AG08396 (cell line): ENCODE data around the gene MMP8.

Experiments used
- DNase-seq: peaks from one replicate; pipeline ENCODE4 v3.0.0; 2012; ENCODE audit warnings: low spot score, mixed read lengths

Gene MMP8

DNA sequence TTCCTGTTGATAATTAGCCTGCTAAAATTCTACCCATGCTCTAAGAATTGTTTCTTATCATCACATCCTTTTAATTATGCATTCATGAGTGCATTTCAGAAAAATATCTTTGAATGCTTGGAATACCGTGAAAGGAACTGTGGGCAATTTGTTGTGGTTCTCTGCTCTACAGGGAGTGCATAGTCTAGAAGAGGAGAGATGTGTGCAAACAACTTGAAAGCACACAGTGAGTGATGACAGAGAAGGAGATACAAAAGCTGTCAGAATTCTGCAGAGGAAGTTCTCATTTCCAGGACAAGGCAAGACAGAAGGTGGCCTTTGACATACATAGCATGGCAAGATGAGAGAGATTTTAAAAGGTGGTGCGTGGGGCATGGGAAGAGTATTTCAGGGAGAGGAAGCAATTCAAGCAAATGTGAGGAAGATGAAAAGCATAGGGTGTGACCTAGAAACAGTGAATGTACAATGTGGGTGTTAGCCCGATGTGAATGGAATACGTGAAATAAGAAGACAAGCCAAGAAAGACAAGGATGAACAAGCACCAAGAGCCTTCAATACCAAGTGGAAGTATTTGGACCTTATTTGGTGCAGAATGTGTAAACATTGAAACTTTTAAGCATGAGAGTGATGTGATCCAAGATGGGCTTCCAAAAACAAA, 5.0 kb downstream of the MMP8 start:
- no peak for DNase-seq

DNA sequence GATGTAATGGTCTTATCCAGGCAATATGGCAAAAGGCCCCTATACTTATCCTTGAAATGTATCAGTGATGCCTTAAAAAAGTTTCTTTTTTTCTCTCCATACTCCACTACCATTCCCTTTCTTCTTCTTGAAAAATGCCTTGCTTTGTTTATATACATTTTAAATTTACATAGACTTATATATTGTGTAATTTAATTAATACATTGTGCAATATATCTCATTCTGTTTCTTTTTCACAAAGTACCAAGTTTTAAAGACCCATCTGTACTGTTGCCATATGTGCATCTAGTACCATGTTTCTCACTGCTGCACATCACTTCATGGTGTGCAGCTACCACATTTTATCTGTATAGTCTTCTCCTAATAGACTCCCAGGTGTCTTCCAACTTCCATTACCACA, 7.5 kb downstream of the MMP8 start:
- DNase-seq: no peak

DNA sequence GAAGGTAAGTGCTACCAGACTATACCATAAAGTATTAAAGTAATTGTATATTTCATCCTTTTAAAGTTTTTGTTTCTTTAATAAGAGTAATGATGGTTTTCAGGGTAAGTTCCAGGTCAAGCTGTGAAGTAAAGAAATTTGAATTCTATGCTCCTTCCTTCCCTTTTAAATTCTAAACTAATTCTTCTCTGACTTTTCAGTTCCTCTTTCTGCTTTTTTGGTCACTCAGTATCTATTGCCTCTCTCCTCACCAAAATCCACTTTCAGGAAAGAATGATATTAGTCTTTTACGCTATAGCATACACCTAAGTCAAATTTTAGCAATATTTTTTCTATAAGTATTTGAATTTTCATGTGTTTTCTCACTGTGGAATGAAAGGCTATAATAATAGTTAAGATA, 8.2 kb downstream of the MMP8 start:
- DNase-seq: no peak

DNA sequence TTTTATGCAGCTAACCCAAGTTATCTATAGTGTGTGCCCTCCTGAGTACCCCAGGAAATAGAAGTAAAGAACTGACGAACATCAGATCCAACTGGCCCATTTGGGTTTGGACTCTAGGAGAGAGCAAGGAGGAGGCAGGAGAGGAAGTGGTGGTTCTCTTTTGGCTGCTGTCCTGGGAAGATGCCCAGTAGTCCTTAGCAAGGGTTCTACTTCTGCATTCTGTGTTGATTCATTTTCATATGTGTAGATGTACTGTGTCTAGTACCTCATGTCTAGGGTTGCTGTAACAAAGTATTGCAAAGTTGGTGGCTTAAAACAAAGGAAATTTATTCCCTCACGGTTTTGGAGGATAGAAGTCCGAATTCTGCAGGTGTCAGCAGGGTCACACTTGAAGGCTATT, 12.6 kb downstream of the MMP8 start:
- DNase-seq: no peak

DNA sequence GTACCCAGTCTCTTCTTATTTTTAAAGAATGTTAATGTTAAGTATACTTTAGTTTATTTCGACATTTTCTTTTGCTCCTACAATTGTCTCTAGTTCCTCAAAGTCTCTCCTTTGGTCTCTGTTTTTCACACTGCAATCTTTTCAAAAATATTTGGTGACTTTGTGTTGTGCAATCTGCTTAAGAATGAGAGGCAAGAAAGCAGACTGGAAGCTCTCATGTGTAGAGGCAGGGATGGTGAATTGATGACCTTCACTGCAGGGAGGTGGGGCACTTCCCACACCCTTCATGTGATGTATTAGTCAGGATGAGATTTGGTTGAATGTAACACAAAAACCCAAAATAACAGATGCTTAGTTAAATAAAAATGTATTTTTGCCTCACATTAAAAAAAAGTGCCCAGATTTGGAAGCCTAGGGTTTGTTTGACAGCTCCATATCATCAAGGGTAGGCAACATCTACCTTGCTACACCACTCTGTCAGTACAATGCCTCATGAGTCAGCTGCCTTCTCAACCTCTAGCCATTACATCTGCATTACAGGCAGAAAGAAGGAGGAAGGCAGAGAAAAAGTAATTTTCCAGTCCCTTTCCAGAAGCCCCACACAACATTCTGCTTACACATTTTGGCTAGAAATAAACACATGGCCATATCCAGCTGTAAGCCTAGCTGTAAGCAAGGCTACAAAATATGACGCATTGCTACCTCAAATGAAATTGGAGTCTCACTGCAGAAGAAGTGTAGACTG, 15.4 kb downstream of the MMP8 start:
- DNase-seq: no peak

DNA sequence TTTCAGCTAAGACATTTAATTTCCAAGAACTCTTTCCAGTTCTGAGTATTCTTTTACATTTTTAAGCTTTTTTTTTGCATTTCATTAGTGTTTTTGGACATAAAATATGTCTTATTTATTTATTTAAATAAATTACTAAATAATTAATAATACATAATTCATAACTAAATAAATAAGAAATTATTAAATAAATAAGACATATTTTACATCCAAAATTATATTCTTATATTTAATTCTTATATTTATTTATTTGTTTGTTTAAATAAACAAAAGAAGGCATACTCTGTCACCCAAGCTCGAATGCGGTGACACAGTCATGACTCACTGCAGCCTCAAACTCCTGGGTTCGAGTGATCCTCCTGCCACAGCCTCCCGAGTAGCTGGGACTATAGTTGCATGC, 16.1 kb downstream of the MMP8 start:
- no peak for DNase-seq

DNA sequence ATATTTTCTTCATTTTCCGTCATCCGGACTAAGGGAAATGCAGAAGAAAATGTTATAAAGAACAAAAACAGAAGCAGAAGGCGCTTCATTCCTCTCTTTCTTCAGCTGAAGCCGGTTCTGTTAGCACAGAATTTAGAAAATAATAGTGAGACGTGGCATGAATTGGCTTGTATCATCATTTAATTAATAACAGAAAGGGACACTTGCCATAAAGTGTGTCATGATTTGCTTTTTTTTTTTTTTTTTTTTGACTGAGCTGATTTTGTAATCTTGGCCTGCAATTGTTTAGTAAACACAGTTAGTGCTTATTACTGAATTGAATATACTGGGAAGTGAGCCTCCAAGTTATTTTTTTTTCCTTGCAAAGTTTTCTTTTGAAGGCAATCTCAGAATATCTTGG, 19.1 kb downstream of the MMP8 start, which contains the start of gene MMP27:
MMP27 (minus strand) TSS at position 144 of the 400 bp plus-strand sequence; CDS start at position 89, 55 bp downstream.
- no peak for DNase-seq

DNA sequence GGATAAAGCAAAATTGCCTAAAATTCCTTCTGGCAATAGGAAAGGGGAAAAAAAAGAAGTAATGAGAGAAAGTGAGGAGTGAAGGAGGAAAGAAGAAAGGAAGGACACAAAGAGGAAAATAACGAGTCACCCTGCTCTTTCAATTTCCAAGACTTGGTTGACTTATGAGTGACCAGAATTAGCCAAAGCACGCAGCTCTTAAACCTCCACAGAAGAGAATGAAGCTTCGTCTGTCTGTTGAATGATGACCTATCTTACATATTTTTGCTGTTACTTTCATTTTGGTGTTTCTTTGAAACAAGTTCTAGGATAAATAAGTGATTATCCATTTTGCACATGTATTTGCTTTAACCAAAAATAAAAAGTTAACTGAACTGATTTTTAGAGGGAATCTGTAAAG, 19.9 kb downstream of the MMP8 start:
- DNase-seq: no peak

DNA sequence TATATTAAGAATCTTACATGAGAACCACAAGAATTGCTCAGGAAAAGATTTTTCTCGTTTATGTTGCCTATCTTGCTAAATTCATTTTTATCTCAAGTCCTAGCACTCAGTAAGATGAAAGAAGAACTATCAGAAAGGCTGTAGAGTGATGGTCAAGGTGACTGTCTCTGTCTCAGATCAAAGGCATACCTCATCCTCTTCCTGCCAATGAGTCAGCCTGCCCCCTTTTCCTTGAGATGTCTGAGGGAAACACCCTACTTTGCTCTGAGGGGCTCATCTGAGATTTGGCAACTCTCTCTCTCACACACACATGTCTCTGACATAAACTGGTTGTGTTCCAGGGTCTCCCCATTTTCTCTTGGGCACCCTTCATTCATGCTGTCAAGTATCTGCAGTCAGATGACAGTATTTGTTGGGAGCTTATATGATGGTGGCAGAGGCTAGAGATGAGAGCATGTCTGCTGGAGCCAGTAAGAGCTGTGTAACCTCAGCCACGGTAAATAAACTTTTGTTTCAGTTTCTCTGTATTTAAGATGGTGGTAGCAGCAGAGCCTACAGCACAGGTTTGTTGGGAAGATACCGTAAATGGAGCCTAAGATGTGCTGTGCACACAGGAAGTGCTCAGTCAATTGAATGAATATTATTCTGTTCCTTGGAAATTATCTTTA, 20.8 kb downstream of the MMP8 start:
- no peak for DNase-seq

DNA sequence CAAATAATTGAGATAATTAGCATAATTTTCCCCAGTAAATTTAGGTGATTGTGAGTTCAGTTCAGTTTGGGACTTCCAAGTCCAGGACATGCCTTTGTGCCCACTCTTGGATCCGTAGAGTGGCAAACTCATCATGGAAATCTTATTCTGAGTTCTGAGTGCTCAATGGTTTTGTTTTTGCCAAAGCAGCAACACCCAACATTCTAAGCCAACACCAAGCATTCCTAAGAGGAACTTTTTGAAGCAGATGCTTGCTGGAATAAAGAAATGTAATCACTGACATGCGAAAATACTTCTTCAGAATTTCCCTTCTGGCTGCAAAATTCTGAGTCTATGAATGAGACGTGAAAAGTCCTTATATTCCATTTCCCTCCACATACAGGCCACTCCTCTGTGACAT, 29.6 kb downstream of the MMP8 start:
- DNase-seq: no peak

DNA sequence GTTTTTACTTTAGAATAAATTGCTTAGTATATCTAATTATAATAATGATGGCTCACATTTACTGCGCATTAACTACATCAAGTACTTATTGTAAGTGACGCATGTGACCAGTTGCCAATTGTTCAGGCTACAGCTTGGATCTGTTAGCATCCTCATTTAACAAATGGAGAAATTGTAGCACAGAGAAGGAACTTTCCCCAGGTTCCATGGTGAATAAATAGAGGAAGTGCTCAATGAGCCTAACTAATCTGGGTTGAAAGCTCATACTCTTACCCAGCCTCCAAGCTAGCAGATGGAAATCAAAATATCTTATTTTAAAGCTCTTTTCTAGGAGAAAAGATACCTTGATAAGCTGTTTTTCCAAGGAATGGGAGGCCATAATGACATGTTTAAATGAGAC, 39.0 kb downstream of the MMP8 start:
- no peak for DNase-seq

DNA sequence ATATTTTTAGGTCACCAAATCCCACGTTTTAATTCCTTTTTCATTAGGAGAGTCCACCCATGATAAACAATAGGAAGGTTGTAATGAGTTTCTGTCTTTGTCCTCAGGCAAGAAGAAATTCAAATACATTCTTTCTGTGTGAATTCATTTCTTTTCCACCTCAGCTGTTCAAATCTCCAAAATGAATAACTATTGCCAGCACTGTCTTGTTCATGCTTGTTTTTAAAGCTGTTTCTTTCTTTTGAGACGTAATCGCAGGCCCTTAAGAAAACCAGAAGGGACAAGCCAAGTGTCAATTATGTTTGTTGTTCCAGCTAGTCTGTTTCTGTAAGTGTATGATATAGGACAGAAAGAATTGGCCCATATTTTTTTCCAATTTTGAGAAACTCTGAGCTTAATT, 39.4 kb downstream of the MMP8 start:
- DNase-seq: no peak

DNA sequence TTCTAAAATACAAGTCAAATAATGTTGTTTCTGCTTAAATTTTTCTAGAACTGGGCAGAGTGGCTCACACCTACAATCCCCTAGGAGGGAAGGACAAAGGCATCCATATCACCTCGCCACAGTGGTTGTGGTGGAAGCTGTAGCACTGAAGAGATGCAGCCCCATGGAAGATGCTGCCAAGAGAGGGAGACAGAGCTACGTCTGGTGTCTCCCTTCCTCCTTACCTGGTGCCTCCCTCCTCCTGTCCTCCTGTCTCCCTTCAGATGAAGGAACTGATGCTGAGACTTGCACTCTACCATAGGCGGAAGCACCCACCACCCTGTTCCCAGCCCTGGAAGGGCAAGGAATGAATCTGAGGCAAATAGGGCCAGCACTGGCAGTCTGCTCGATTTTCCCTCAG, 41.5 kb downstream of the MMP8 start:
- no peak for DNase-seq

DNA sequence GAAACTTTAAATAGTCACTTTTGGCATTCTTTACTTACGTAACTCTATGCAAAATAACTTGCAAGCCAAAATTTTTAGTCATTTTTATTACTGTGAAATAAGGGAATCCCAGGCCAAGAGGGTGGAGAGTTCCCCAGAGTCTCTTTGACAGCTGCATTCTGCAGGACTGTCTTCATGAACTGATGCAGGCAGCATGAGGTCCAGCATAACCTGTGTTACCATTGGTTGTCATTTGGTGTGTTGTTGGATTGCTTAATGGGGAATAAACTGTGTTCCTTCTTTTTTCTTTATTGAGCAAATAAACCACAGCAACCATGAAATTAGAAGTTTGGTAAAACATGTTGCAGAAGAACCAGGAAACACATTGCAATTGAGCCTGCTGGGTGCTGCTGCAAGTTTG, 43.8 kb downstream of the MMP8 start:
- peak; percentile 8 for DNase-seq

DNA sequence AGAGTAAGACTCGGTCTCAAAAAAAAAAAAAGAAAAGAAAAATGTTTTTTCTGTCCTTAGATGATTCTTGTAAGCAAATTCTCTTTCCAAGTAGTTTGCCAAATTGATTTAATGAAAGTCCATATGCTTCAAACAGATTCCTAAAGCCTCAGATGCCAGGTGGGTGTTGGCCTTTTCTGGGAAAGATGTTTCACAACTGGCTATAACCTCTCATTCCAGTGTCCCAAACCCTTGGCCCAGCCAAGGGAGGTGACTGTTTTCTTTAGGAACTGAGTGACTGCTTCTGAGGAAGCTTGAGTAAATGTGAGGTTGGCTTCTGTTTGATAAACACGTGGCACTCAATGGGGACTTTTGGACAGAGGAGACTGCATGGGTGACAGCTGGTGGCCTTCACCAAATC, 46.7 kb downstream of the MMP8 start:
- DNase-seq: no peak

DNA sequence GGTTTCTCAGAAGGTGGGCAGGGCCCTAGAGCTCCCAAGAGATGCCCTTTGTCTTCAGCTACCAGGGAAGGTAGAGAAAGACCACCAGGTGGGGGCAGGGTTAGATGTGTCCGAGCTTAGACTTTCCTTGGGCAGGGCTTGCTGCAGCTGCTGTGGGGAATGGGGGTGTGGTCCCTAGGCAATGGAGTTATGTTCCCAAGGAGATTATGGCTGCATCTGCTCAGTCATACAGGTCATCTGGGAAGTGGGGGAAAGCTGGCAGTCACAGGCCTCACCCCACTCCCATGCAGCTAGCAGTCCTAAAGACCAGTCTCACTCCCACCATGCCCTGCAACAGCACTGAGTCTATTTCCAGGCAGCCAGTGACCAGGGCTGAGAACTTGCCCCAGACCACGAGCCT, 48.7 kb downstream of the MMP8 start:
- no peak for DNase-seq

DNA sequence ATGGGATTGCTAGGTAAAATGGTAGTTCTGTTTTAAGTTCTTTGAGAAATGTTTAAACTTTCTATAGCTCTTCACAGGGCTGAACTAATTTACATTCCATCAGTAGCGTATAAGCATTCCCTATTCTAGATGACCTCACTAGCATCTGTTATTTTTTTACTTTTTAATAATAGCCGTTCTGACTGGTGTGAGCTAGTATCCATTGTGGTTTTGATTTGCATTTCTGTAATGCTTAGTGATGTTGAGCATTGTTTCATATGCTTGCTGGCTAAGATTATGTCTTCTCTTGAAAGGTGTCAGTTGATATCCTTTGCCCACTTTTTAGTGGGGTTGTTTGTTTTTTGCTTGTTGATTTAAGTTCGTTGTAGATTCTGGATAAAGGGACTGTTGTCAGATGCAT, 55.1 kb downstream of the MMP8 start:
- no peak for DNase-seq

DNA sequence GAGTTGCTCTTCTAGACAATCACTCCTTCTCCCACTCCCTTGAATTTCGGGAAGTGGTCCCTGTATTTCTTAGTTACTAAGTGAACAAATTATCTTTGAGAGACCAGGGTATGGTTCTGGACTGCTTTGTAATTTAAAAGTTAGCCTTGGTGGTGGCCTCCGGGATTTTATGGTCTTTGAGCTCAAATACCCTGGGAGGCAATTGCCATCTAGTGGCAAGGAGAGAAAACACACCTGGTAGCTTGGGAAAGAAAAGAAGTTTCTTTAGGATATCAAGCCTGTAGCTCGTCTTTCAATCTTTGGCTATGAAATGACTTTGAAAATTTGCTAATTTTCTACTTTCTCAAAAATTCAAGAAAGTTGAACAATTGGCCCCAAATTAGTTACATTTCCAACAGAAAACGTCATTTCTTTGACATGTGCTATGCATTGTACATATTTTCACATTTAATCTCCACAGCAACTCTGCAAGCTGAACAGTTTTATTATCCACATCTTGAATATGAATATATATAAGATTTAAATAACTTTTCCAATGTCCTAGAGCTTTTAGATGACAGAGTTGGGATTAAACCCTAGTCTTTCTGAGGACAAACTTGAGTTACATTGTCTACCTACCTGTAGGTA, 58.3 kb downstream of the MMP8 start:
- peak; percentile 62 for DNase-seq

DNA sequence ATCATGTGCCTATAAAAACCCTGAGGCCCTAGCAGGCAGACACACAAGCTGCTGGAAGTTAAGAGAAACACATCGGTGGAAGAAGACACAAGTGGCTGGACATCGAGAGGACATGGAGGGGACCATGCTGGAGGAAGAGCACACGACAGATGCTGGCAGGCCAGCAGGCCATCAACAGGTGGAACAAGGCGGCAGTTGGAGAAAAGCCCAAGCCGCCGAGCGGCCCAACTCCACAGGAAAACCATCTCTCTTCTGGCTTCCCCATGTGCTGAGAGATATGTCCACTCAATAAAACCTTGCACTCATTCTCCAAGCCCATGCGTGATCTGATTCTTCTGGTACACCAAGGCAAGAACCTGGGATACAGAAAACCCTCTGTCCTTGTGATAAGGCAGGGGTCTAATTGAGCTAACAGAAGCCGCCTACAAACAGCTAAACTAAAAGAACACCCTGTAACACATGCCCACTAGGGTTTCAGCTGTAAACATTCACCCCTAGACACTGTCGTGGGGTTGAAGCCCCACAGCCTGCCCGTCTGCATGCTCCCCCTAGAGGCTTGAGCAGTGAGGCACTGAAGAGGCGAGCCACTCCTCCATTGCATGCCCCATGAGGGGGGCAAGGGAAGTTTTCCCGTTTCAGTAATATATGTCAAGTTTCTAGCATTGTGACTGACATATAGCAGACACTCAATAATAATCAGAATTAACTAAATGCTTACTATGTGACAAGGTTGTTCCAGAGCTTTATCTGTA, 60.6 kb downstream of the MMP8 start:
- no peak for DNase-seq

DNA sequence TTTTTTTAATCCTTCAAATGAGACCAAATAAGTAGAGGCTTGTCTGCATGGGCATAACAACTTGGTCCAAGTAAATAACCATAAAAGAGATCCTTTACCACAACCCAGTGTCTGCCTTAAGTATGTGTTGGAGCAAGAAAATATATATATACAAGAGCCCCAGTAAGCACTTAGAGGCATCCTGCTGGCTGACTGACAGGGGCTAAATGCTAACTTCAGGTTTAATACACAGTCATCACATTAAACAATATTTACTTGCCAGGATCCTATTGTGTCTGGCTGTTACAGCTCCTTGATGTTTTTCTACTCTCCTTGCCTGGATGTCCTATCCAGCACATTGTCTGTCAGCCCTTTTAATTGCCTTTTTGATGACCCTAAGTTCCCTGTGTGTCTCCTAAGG, 62.1 kb downstream of the MMP8 start:
- no peak for DNase-seq
